Coronary artery (tissue), 2 donors: Measurements from ENCODE around the gene MCL1.
A peak's percentile ranks its signal among the peaks of the same experiment; 100 is the strongest.

Experiments
- DNase-seq: peaks from one replicate; pipeline ENCODE4 v3.0.0-alpha.2; 2017; ENCODE audit warnings: low spot score
- H3K27ac ChIP-seq, 2 donors: fragments of 200-600 bp; sonication (generic); one replicate each; pipeline ENCODE4 v1.5.1; 2016 to 2019
- H3K4me3 ChIP-seq: fragments of 200-600 bp; sonication (generic); 2 replicates; pipeline ENCODE4 v1.5.1; 2016; ENCODE audit warnings: mild to moderate bottlenecking, moderate library complexity
- CTCF ChIP-seq: fragments of 200-600 bp; sonication (generic); IDR thresholded peaks from one replicate; pipeline ENCODE4 v1.5.1; 2019; ENCODE audit warnings: antibody characterized with exemption

The MCL1 gene

GRCh38 chr1:150621497-150622302 is 42.3 kb upstream of the MCL1 start:
- peak; percentile 28 for TF ChIP-seq CTCF
- H3K4me3 ChIP-seq: no peak overlapping the region
- DNase-seq: no peak
- peak overlapping the region; percentile 44 to 86 for H3K27ac ChIP-seq

- no peak overlapping the region for H3K4me3 ChIP-seq
- H3K27ac ChIP-seq: peak overlapping the region; percentile 39 to 86
- DNase-seq: no peak
- TF ChIP-seq CTCF: no peak
These were observed 41.5 kb upstream of the MCL1 start for GRCh38 chr1:150620919-150621318.

GRCh38 chr1:150619576-150620509 is 40.4 kb upstream of the MCL1 start:
- peak overlapping the region; percentile 39 to 86 for H3K27ac ChIP-seq
- H3K4me3 ChIP-seq: peak overlapping the region; percentile 39
- TF ChIP-seq CTCF: no peak
- DNase-seq: no peak

GRCh38 chr1:150615346-150616201 is 36.2 kb upstream of the MCL1 start:
- TF ChIP-seq CTCF: no peak
- no peak for DNase-seq
- no peak overlapping the region for H3K4me3 ChIP-seq

GRCh38 chr1:150613061-150613920 is 33.9 kb upstream of the MCL1 start:
- DNase-seq: no peak
- peak overlapping the region; percentile 13 for H3K4me3 ChIP-seq
- TF ChIP-seq CTCF: no peak
- H3K27ac ChIP-seq: peak overlapping the region; percentile 80 to 87

More at GRCh38 chr1:150615346-150616201, 36.2 kb upstream of the MCL1 start:
- peak overlapping the region in 1 of 2 donors; percentile 62 for H3K27ac ChIP-seq

GRCh38 chr1:150612014-150612345 is 32.6 kb upstream of the MCL1 start:
- TF ChIP-seq CTCF: no peak
- peak overlapping the region; percentile 8 for H3K4me3 ChIP-seq
- no peak for DNase-seq
- peak overlapping the region; percentile 80 to 87 for H3K27ac ChIP-seq
